HCT116 (cell line): ENCODE data around the gene ZFAND5.

Experiments used
- FOSL1 ChIP-seq: IDR thresholded peaks from 2 replicates; pipeline ENCODE4 v1.6.1; 2012; ENCODE audit warnings: low read depth
- POLR2A ChIP-seq: IDR thresholded peaks from 2 replicates; pipeline ENCODE4 v1.7.0; 2011; ENCODE audit warnings: borderline replicate concordance; ENCODE audit not compliant: insufficient read depth, insufficient read length; ENCODE audit errors: extremely low read depth
- POLR2AphosphoS5 ChIP-seq: IDR thresholded peaks from 2 replicates; pipeline ENCODE4 v1.6.1; 2011; ENCODE audit warnings: mild to moderate bottlenecking, low read depth, low read length, moderate library complexity
- YY1 ChIP-seq: IDR thresholded peaks from 2 replicates; pipeline ENCODE4 v1.6.1; 2011; ENCODE audit warnings: low read length, low read depth, moderate library complexity, mild to moderate bottlenecking; ENCODE audit not compliant: insufficient replicate concordance; ENCODE audit errors: extremely low read depth
- ZFX ChIP-seq: fragments of 450-650 bp; IDR thresholded peaks from 2 replicates; pipeline ENCODE4 v1.6.1; 2017
- ZNF274 ChIP-seq: fragments of 200-500 bp; sonication (Bioruptor generic); IDR thresholded peaks from 2 replicates; pipeline ENCODE4 v1.6.1; 2014; ENCODE audit warnings: mild to moderate bottlenecking, low read depth, low read length, inconsistent platforms
- TF ChIP-seq, protein P1 (sequence below): IDR thresholded peaks from 2 replicates; pipeline ENCODE4 v1.6.1; 2012
- TF ChIP-seq, protein P2 (sequence below): IDR thresholded peaks from 2 replicates; pipeline ENCODE4 v1.6.1; 2012; ENCODE audit warnings: low read depth

DNA sequence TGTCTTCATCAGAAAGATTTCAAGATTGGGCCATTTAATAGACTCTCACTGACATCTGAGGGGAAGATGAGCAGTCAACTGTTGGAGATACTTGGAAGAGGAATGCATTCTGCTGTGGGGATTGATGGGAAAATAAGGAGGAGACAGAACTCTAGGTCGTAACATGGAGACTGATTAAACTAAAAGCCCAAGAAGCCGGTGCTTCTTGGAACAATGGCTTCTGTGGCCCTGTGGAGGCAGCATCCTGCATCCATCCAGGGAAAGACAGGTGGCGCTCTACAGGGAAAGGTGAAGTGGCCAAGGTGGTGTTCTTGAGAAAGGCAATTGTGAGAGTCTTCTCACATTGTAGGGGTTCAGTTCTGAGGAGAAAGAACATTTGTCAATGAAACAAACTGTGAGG lies 31.3 kb downstream of the ZFAND5 start:
- no peak for TF ChIP-seq POLR2A
- TF ChIP-seq, protein P1, sequence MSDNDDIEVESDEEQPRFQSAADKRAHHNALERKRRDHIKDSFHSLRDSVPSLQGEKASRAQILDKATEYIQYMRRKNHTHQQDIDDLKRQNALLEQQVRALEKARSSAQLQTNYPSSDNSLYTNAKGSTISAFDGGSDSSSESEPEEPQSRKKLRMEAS = no peak
- TF ChIP-seq, protein P2, sequence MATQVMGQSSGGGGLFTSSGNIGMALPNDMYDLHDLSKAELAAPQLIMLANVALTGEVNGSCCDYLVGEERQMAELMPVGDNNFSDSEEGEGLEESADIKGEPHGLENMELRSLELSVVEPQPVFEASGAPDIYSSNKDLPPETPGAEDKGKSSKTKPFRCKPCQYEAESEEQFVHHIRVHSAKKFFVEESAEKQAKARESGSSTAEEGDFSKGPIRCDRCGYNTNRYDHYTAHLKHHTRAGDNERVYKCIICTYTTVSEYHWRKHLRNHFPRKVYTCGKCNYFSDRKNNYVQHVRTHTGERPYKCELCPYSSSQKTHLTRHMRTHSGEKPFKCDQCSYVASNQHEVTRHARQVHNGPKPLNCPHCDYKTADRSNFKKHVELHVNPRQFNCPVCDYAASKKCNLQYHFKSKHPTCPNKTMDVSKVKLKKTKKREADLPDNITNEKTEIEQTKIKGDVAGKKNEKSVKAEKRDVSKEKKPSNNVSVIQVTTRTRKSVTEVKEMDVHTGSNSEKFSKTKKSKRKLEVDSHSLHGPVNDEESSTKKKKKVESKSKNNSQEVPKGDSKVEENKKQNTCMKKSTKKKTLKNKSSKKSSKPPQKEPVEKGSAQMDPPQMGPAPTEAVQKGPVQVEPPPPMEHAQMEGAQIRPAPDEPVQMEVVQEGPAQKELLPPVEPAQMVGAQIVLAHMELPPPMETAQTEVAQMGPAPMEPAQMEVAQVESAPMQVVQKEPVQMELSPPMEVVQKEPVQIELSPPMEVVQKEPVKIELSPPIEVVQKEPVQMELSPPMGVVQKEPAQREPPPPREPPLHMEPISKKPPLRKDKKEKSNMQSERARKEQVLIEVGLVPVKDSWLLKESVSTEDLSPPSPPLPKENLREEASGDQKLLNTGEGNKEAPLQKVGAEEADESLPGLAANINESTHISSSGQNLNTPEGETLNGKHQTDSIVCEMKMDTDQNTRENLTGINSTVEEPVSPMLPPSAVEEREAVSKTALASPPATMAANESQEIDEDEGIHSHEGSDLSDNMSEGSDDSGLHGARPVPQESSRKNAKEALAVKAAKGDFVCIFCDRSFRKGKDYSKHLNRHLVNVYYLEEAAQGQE = no peak
- TF ChIP-seq YY1 = no peak
- no peak for TF ChIP-seq ZFX
- no peak for TF ChIP-seq ZNF274
- no peak for TF ChIP-seq FOSL1
- TF ChIP-seq POLR2AphosphoS5 = no peak
